LNCaP clone FGC (cell line): Measurements from ENCODE around the gene CFAP57.
"Not testable (repeated sequence)": the region's sequence is repeated elsewhere in the genome, so short reads cannot be mapped to it uniquely, and the experiment has no call there.

Source experiments
- DNase-seq: peaks from one replicate; pipeline ENCODE4 v3.0.0-alpha.2; 2011; ENCODE audit warnings: low read depth
- H3K4me3 ChIP-seq: 2 replicates; pipeline ENCODE4 v1.5.1; 2011; ENCODE audit warnings: mild to moderate bottlenecking, low read depth, low read length, control low read depth
- CTCF ChIP-seq: IDR thresholded peaks from 2 replicates; pipeline ENCODE4 v1.5.1; 2012; ENCODE audit warnings: mild to moderate bottlenecking; ENCODE audit not compliant: control insufficient read depth, insufficient read depth; ENCODE audit errors: extremely low read depth

Gene CFAP57

GRCh38 chr1:43206600-43207228, 34.6 kb downstream of the CFAP57 start:
- no peak overlapping the region for H3K4me3 ChIP-seq
- no peak for DNase-seq
- TF ChIP-seq CTCF: no peak

- TF ChIP-seq CTCF: no peak
- no peak for DNase-seq
- no peak overlapping the region for H3K4me3 ChIP-seq
Measured at GRCh38 chr1:43207229-43207853, 35.2 kb downstream of the CFAP57 start.

- H3K4me3 ChIP-seq, DNase-seq: not testable (repeated sequence)
Measured at GRCh38 chr1:43208277-43208676, 36.1 kb downstream of the CFAP57 start.

- no peak overlapping the region for H3K4me3 ChIP-seq
- no peak for DNase-seq
- TF ChIP-seq CTCF: no peak
Measured at GRCh38 chr1:43214501-43215444, 42.6 kb downstream of the CFAP57 start.

GRCh38 chr1:43217747-43218146, 45.6 kb downstream of the CFAP57 start:
- H3K4me3 ChIP-seq: no peak overlapping the region
- no peak for DNase-seq
- no peak for TF ChIP-seq CTCF

- no peak for DNase-seq
- no peak overlapping the region for H3K4me3 ChIP-seq
- no peak for TF ChIP-seq CTCF
Measured at GRCh38 chr1:43220905-43221778, 49.0 kb downstream of the CFAP57 start.
